DOHH2 (cell line): ENCODE results near the gene HABP2.

Experiments
- H3F3A ChIP-seq: fragments of 200-600 bp; sonication (generic), shearing (Covaris generic); 2 replicates; pipeline ENCODE4 v1.6.0; 2016; ENCODE audit warnings: antibody characterized with exemption, mild to moderate bottlenecking; ENCODE audit not compliant: control insufficient read depth, insufficient read depth
- H3K27ac ChIP-seq: fragments of 200-600 bp; sonication (generic); 2 replicates; pipeline ENCODE4 v1.5.1; 2014; ENCODE audit warnings: low read depth, mild to moderate bottlenecking, low read length, moderate library complexity
- H3K27me3 ChIP-seq: fragments of 200-600 bp; sonication (generic); 2 replicates; pipeline ENCODE4 v1.6.1; 2014; ENCODE audit warnings: mild to moderate bottlenecking, low read length, mixed read lengths; ENCODE audit not compliant: control insufficient read depth
- H3K36me3 ChIP-seq: fragments of 200-600 bp; sonication (generic); 2 replicates; pipeline ENCODE4 v1.6.1; 2014; ENCODE audit warnings: mild to moderate bottlenecking, low read length, moderate library complexity, mixed read lengths; ENCODE audit not compliant: control insufficient read depth
- H3K4me1 ChIP-seq: fragments of 200-600 bp; sonication (generic); 2 replicates; pipeline ENCODE4 v1.6.1; 2014; ENCODE audit warnings: mild to moderate bottlenecking, low read length, mixed read lengths; ENCODE audit not compliant: control insufficient read depth
- H3K4me2 ChIP-seq: fragments of 200-600 bp; sonication (generic); 2 replicates; pipeline ENCODE4 v1.6.0; 2014; ENCODE audit warnings: mild to moderate bottlenecking, low read length, moderate library complexity
- H3K4me3 ChIP-seq: fragments of 200-600 bp; sonication (generic); 2 replicates; pipeline ENCODE4 v1.5.1; 2014; ENCODE audit warnings: mild to moderate bottlenecking, low read length, mixed read lengths
- H3K79me2 ChIP-seq: fragments of 200-600 bp; sonication (generic); 2 replicates; pipeline ENCODE4 v1.6.1; 2014; ENCODE audit warnings: mild to moderate bottlenecking, low read length, mixed read lengths; ENCODE audit not compliant: control insufficient read depth
- H3K9me2 ChIP-seq: fragments of 200-600 bp; sonication (generic); replicated peaks from 2 replicates; pipeline ENCODE4 v1.6.1; 2014; ENCODE audit warnings: mild to moderate bottlenecking, low read length, mixed read lengths; ENCODE audit not compliant: control insufficient read depth
- H3K9me3 ChIP-seq: fragments of 200-600 bp; sonication (generic); 2 replicates; pipeline ENCODE4 v1.6.1; 2014; ENCODE audit warnings: antibody characterized with exemption, low read length, mixed read lengths; ENCODE audit not compliant: control insufficient read depth, insufficient read depth
- H4K20me1 ChIP-seq: fragments of 200-600 bp; sonication (generic); 2 replicates; pipeline ENCODE4 v1.6.0; 2014; ENCODE audit warnings: low read depth, mild to moderate bottlenecking, antibody characterized with exemption, low read length, moderate library complexity; ENCODE audit not compliant: control insufficient read depth, insufficient read depth
- CTCF ChIP-seq: fragments of 200-600 bp; sonication (generic); IDR thresholded peaks from one replicate; pipeline ENCODE4 v1.5.1; 2014; ENCODE audit warnings: antibody characterized with exemption, mild to moderate bottlenecking, low read depth, low read length; ENCODE audit not compliant: poor library complexity, severe bottlenecking
- EZH2phosphoT487 ChIP-seq: fragments of 200-600 bp; sonication (generic); IDR thresholded peaks from 2 replicates; pipeline ENCODE4 v1.6.1; 2017; ENCODE audit warnings: borderline replicate concordance, mild to moderate bottlenecking, antibody characterized with exemption, low read length, moderate library complexity, mixed read lengths

Gene HABP2

GRCh38 chr10:113594652-113595051 lies 41.8 kb downstream of the HABP2 start:
- no peaks in the 10 kb centered on the region for H3K4me1 ChIP-seq
- TF ChIP-seq CTCF: no peak
- TF ChIP-seq EZH2phosphoT487: no peak
- H3K4me2 ChIP-seq: no peak overlapping the region
- H3K79me2 ChIP-seq: no peaks in the 10 kb centered on the region
- no peaks in the 10 kb centered on the region for H3K9me2 ChIP-seq
- H3F3A ChIP-seq: no peaks in the 10 kb centered on the region
- no peaks in the 10 kb centered on the region for H4K20me1 ChIP-seq
- peaks cover 3% of the 10 kb centered on the region; the same call in 1 of the 2 replicates for H3K27me3 ChIP-seq
- no peak overlapping the region for H3K4me3 ChIP-seq
- no peaks in the 10 kb centered on the region for H3K9me3 ChIP-seq
- H3K27ac ChIP-seq: no peak overlapping the region
- no peaks in the 10 kb centered on the region for H3K36me3 ChIP-seq

- Histone ChIP-seq H3K4me3 (no peak overlapping the region), H3K36me3 (no peaks in the 10 kb centered on the region), H4K20me1 (no peaks in the 10 kb centered on the region), H3K4me1 (no peaks in the 10 kb centered on the region), H3K27me3 (peaks cover 3% of the 10 kb centered on the region; the same call in 1 of the 2 replicates), H3K9me2 (no peaks in the 10 kb centered on the region), H3F3A (no peaks in the 10 kb centered on the region), H3K79me2 (no peaks in the 10 kb centered on the region), H3K4me2 (no peak overlapping the region), H3K27ac (no peak overlapping the region), H3K9me3 (no peaks in the 10 kb centered on the region)
- TF ChIP-seq CTCF: no peak
- TF ChIP-seq EZH2phosphoT487: no peak
Measured at GRCh38 chr10:113600569-113600968, 47.7 kb downstream of the HABP2 start.

- Histone ChIP-seq H3F3A (no peaks in the 10 kb centered on the region), H3K4me3 (no peak overlapping the region), H3K27ac (no peak overlapping the region), H3K9me3 (no peaks in the 10 kb centered on the region), H3K27me3 (no peaks in the 10 kb centered on the region), H3K79me2 (no peaks in the 10 kb centered on the region), H3K4me1 (no peaks in the 10 kb centered on the region), H3K4me2 (no peak overlapping the region), H3K9me2 (no peaks in the 10 kb centered on the region), H4K20me1 (no peaks in the 10 kb centered on the region), H3K36me3 (no peaks in the 10 kb centered on the region)
- TF ChIP-seq CTCF (no peak), EZH2phosphoT487 (no peak)
Measured at GRCh38 chr10:113603057-113603777, 50.4 kb downstream of the HABP2 start.
